Lung (tissue), 12 donors: ENCODE measurements around the gene ETV6. TPM values are rescaled to one million over a fixed set of nuclear protein-coding genes. Genes with fewer than 3 reads are reported as not detected.

Experiments
- ATAC-seq: fragments of 200-7000 bp; cut with Tn5 transposase; one replicate; pipeline ENCODE4 v1.9.1; 2020; ENCODE audit warnings: moderate number of reproducible peaks; ENCODE audit not compliant: insufficient read depth, low FRiP score
- DNase-seq, 3 donors: peaks; one replicate each; pipeline ENCODE4 v3.0.0-alpha.2; 2013 to 2017
- H3K27ac ChIP-seq, 2 donors: one replicate each; pipeline ENCODE4 v1.5.1; 2013; ENCODE audit warnings: mild to moderate bottlenecking in 2 of 2, moderate library complexity in 2 of 2, control low read depth in 1 of 2, inconsistent platforms in 1 of 2, low read depth in 1 of 2, low read length in 1 of 2
- H3K27me3 ChIP-seq, 3 donors: one replicate each; pipeline ENCODE4 v1.5.1; 2013; ENCODE audit warnings: low read length in 2 of 3; ENCODE audit not compliant: control insufficient read depth in 3 of 3, insufficient read depth in 3 of 3
- H3K36me3 ChIP-seq, 4 donors: one replicate each; pipeline ENCODE4 v1.5.1; 2013; ENCODE audit warnings: low read length in 4 of 4, mild to moderate bottlenecking in 1 of 4, moderate library complexity in 1 of 4; ENCODE audit not compliant: control insufficient read depth in 4 of 4, insufficient read depth in 4 of 4
- H3K4me1 ChIP-seq, 5 donors: one replicate each; pipeline ENCODE4 v1.5.1; 2013; ENCODE audit warnings: low read length in 5 of 5, mild to moderate bottlenecking in 2 of 5, moderate library complexity in 1 of 5; ENCODE audit not compliant: control insufficient read depth in 5 of 5, insufficient read depth in 5 of 5
- H3K4me3 ChIP-seq: one replicate; pipeline ENCODE4 v1.5.1; 2013; ENCODE audit warnings: mild to moderate bottlenecking, control low read depth, moderate library complexity
- H3K9ac ChIP-seq, 2 donors: one replicate each; pipeline ENCODE4 v1.5.1; 2013; ENCODE audit warnings: low read length in 2 of 2, control low read depth in 1 of 2; ENCODE audit not compliant: insufficient read depth in 1 of 2
- H3K9me3 ChIP-seq, 4 donors: one replicate each; pipeline ENCODE4 v1.5.1; 2013; ENCODE audit warnings: low read length in 3 of 4, mild to moderate bottlenecking in 1 of 4, moderate library complexity in 1 of 4; ENCODE audit not compliant: control insufficient read depth in 4 of 4, insufficient read depth in 3 of 4
- CTCF ChIP-seq: IDR thresholded peaks from 2 replicates; pipeline ENCODE4 v1.5.1; 2012; ENCODE audit warnings: mild to moderate bottlenecking; ENCODE audit errors: control extremely low read depth, extremely low read depth
- WGBS, 2 donors: extraction: QIAGEN DNeasy Blood & Tissue Kit; methylation state at CpG; one replicate each; pipeline ENCODE4 v1.1.7; 2013; 5-methylcytosine and 5-hydroxymethylcytosine counted together
- polyA plus RNA-seq, 2 donors: library from polyadenylated mRNA; stranded (reverse); fragments of 200-250 nt; gene quantifications; one replicate each; pipeline ENCODE4 v1.2.1, GENCODE V29; 2013
- total RNA-seq, 2 donors: library from RNA; depleted of rRNA in 1 of 2; stranded (reverse); fragments of >200 nt in 1 of 2; gene quantifications; one replicate each; pipeline ENCODE4 v1.2.1, GENCODE V29; 2014 to 2021
- donor health status: control.
- donor health status: control.
- donor health status: Bipolar disorder and iron deficiency.
- donor health status: healthy.
- donor health status: DM: yes; HTN: yes; CAD: no.

The ETV6 gene
- total and polyA plus RNA-seq, 4 donors = 8.6 to 45.7 (median 13.6) TPM

- Histone ChIP-seq H3K4me1 (peaks cover 6 to 21% (median 11%) of the 10 kb centered on the region in 5 donors), H3K36me3 (peaks cover 0 to 2% (median 0%) of the 10 kb centered on the region in 4 donors), H3K9ac (no peak overlapping the region), H3K9me3 (no peaks in the 10 kb centered on the region), H3K4me3 (no peak overlapping the region), H3K27ac (no peak overlapping the region), H3K27me3 (no peaks in the 10 kb centered on the region)
- DNase-seq (no peak), ATAC-seq (no peak)
- no peak for TF ChIP-seq CTCF
These were observed 158.0 kb downstream of the ETV6 start for GRCh38 chr12:11807458-11807857.

- Histone ChIP-seq H3K9ac (no peak overlapping the region), H3K4me1 (peaks cover 13 to 36% (median 23%) of the 10 kb centered on the region in 5 donors), H3K27ac (no peak overlapping the region), H3K36me3 (peaks cover 0 to 2% (median 0%) of the 10 kb centered on the region in 4 donors), H3K9me3 (no peaks in the 10 kb centered on the region), H3K27me3 (no peaks in the 10 kb centered on the region), H3K4me3 (no peak overlapping the region)
- WGBS, 2 donors = 75 to 89% methylated on average over 8 of the region's 8 CpGs
- no peak for ATAC-seq
- no peak for TF ChIP-seq CTCF
- DNase-seq = no peak
These were observed 159.5 kb downstream of the ETV6 start for GRCh38 chr12:11808931-11809330.

GRCh38 chr12:11810206-11810545 is 160.7 kb downstream of the ETV6 start:
- Histone ChIP-seq H3K4me3 (no peak overlapping the region), H3K9me3 (no peaks in the 10 kb centered on the region), H3K27ac (peak overlapping the region in 1 of 2 donors; percentile 66), H3K4me1 (peaks cover 13 to 45% (median 23%) of the 10 kb centered on the region in 5 donors), H3K36me3 (peaks cover 0 to 2% (median under 1%) of the 10 kb centered on the region in 4 donors), H3K27me3 (no peaks in the 10 kb centered on the region), H3K9ac (no peak overlapping the region)
- TF ChIP-seq CTCF = no peak
- DNase-seq (no peak), ATAC-seq (no peak)
- WGBS, 2 donors = 33 to 55% methylated on average over 3 of the region's 3 CpGs

DNA sequence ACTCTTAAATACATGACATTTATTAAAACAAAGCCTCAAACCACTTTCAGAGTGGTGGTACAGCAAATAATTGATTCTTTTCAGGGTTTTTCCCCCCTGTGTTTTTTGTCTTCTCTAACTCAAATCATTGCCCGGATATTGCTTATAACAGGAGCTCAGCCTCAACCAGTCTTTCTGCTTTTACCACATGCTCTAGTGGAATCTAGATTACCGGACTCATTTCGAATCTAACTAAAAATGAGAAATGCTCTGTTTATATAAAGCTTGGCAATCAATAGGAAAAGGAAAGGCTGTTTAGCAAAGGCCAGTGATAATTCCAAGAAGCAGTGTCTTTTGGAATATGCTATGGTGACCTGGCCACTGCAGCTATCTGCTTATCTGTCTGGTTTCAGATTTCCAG is 161.5 kb downstream of the ETV6 start:
- Histone ChIP-seq H3K9me3 (no peaks in the 10 kb centered on the region), H3K4me1 (peaks cover 13 to 45% (median 23%) of the 10 kb centered on the region in 5 donors), H3K36me3 (peaks cover 0 to 4% (median 0%) of the 10 kb centered on the region in 4 donors), H3K9ac (no peak overlapping the region), H3K27ac (peak overlapping the region in 1 of 2 donors; percentile 45), H3K4me3 (no peak overlapping the region), H3K27me3 (no peaks in the 10 kb centered on the region)
- WGBS, 2 donors = 51 to 61% methylated on average over 3 of the region's 3 CpGs
- TF ChIP-seq CTCF = no peak
- peak in 2 of 3 donors; percentile 43 to 51 for DNase-seq
- no peak for ATAC-seq
